ENCODE data around the gene SEPTIN8. TPM values are rescaled to one million over a fixed set of nuclear protein-coding genes. Genes with fewer than 3 reads are reported as not detected.

The SEPTIN8 gene
- total RNA-seq, 1 experiment from 2014 or later, result 24.2 TPM

DNA sequence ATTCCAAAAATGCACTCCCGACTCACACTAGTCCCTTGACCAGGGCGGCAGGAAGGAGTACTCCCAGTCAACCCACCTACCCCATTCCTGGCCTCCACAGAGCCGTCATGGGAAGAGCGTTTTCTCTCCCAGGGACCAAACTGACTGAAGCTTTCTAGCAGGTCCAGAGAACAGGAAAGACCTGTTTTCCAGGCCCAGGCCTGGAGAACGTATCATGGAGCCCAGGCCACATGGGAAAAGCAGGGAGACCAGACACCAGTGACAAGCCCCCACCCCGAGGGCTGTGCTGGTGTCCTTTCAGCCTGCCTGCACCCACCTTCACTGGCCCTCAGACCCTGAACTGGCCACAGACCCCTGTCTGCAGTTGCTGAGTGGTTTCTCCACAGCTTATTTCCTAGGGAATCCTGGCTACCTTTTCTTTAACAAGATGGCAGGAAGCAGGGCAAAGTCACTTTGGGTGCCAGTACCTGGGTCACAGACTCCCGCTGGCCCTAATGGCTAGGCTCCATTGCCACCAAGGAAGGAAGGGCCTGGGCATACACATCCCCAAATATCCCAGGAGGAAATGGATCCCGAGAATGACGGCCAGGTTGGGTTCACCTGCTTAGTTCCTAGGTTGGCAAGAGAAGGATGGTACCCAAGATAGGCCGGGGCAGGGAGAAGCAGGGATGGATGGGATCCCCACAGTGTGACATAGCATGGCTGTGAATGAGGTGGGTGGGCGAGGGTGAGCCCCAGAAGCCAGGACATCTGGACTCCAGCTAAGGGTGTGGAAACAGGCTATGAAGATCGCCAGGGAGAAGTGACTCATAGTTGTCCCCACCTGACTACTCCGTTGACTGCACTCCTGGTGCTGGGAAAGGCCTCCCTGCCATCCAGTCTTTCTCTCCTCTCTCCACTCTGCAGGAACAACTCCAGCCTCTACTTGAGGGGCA, 17.7 kb downstream of the SEPTIN8 start:
- H4K20me1 ChIP-seq (ENCODE audit: insufficient read depth), result no peaks in the 10 kb centered on the region
- H3K4me2 ChIP-seq, result no peak overlapping the region
- DNase-seq, result peak; percentile 35 to 49
- no TSS peak for BruUV-seq (replicated peaks)
- H3K9me2 ChIP-seq (ENCODE audit: insufficient read depth), result no peaks in the 10 kb centered on the region
- no peaks in the 10 kb centered on the region for H3K27me3 ChIP-seq (ENCODE audit: insufficient read depth, low read depth)
- H3K36me3 ChIP-seq (ENCODE audit: low read depth), result no peaks in the 10 kb centered on the region
- H3K9me3 ChIP-seq (ENCODE audit: insufficient read depth, low read depth), result no peaks in the 10 kb centered on the region
- H3K4me3 ChIP-seq, result no peak overlapping the region
- ChIA-PET POLR2A (ENCODE audit: unreplicated experiment) (no interaction called here), CTCF (interaction anchor here (0.6 kb wide), 1 partner anchor 160 kb away, joined by 7 read pairs; no protein-coding TSS in a partner anchor)
- intact Hi-C loops (cut with micrococcal nuclease; ENCODE audit: unreplicated experiment), result loop anchor here (5.0 kb wide), 1 partner anchor 372 kb away; no protein-coding TSS in a partner anchor
- 0 out of 2 replicates have a peak, but pooled peaks cover 6% of the 10 kb centered on the region for H3K4me1 ChIP-seq (replicated peaks; ENCODE audit: insufficient read depth)
- no peak overlapping the region for H2AFZ ChIP-seq
- TF ChIP-seq, protein P1, sequence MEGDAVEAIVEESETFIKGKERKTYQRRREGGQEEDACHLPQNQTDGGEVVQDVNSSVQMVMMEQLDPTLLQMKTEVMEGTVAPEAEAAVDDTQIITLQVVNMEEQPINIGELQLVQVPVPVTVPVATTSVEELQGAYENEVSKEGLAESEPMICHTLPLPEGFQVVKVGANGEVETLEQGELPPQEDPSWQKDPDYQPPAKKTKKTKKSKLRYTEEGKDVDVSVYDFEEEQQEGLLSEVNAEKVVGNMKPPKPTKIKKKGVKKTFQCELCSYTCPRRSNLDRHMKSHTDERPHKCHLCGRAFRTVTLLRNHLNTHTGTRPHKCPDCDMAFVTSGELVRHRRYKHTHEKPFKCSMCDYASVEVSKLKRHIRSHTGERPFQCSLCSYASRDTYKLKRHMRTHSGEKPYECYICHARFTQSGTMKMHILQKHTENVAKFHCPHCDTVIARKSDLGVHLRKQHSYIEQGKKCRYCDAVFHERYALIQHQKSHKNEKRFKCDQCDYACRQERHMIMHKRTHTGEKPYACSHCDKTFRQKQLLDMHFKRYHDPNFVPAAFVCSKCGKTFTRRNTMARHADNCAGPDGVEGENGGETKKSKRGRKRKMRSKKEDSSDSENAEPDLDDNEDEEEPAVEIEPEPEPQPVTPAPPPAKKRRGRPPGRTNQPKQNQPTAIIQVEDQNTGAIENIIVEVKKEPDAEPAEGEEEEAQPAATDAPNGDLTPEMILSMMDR (conservative IDR thresholded peaks at IDR 0.05), result no peak
- no peak for TF ChIP-seq EZH2 (IDR thresholded peaks at IDR 0.05; ENCODE audit: low read depth)
- no peak overlapping the region for H3K27ac ChIP-seq
- no peaks in the 10 kb centered on the region for H3F3A ChIP-seq (ENCODE audit: insufficient read depth, low read depth)
- H3K79me2 ChIP-seq (ENCODE audit: low read depth), result no peaks in the 10 kb centered on the region

DNA sequence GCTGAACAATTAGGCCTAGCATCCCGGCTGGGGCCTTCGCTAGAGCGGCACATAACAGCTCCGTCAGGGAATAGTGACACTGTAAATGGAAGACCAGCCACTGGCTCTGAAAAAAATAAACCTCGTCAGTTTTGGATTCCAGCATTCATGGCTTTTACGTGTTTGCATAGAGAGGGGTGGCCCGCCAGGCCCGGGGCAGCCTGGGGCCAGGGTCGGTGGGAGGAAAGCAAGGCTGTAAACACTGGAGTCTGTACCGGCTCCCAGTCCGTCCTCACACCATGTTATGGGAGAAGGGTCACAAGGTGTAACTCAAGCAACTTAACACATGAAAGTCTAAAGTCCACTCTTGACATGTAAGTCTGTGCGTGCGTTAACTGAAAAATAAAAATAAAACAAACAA, 18.6 kb downstream of the SEPTIN8 start:
- no TSS peak for BruUV-seq (replicated peaks)
- Histone ChIP-seq H3K79me2 (ENCODE audit: low read depth) (no peaks in the 10 kb centered on the region), H4K20me1 (ENCODE audit: insufficient read depth) (no peaks in the 10 kb centered on the region), H3K4me2 (no peak overlapping the region), H3F3A (ENCODE audit: insufficient read depth, low read depth) (no peaks in the 10 kb centered on the region), H3K27ac (no peak overlapping the region), H3K36me3 (ENCODE audit: low read depth) (no peaks in the 10 kb centered on the region), H3K4me3 (no peak overlapping the region), H2AFZ (no peak overlapping the region), H3K9me3 (ENCODE audit: insufficient read depth, low read depth) (no peaks in the 10 kb centered on the region), H3K9me2 (ENCODE audit: insufficient read depth) (no peaks in the 10 kb centered on the region), H3K4me1 (replicated peaks; ENCODE audit: insufficient read depth) (0 out of 2 replicates have a peak, but pooled peaks cover 6% of the 10 kb centered on the region), H3K27me3 (ENCODE audit: insufficient read depth, low read depth) (no peaks in the 10 kb centered on the region)
- ChIA-PET CTCF (no interaction called here), POLR2A (ENCODE audit: unreplicated experiment) (no interaction called here)
- DNase-seq, result no peak
- TF ChIP-seq, protein P1 (conservative IDR thresholded peaks at IDR 0.05), result no peak
- no peak for TF ChIP-seq EZH2 (IDR thresholded peaks at IDR 0.05; ENCODE audit: low read depth)
- intact Hi-C loops (cut with micrococcal nuclease; ENCODE audit: unreplicated experiment), result loop anchor here (5.0 kb wide), 1 partner anchor 371 kb away; no protein-coding TSS in a partner anchor

- no peak overlapping the region for H3K4me2 ChIP-seq
- H4K20me1 ChIP-seq (ENCODE audit: insufficient read depth), result no peaks in the 10 kb centered on the region
- no peaks in the 10 kb centered on the region for H3K79me2 ChIP-seq (ENCODE audit: low read depth)
- H3F3A ChIP-seq (ENCODE audit: insufficient read depth, low read depth), result no peaks in the 10 kb centered on the region
- H3K27me3 ChIP-seq (ENCODE audit: insufficient read depth, low read depth), result no peaks in the 10 kb centered on the region
- intact Hi-C loops (cut with micrococcal nuclease; ENCODE audit: unreplicated experiment), result loop anchor here (5.0 kb wide), 1 partner anchor 369 kb away; no protein-coding TSS in a partner anchor
- no peak overlapping the region for H2AFZ ChIP-seq
- DNase-seq, result no peak
- no peak overlapping the region for H3K4me3 ChIP-seq
- H3K4me1 ChIP-seq (replicated peaks; ENCODE audit: insufficient read depth), result 0 out of 2 replicates have a peak, but pooled peaks cover 6% of the 10 kb centered on the region
- no peaks in the 10 kb centered on the region for H3K36me3 ChIP-seq (ENCODE audit: low read depth)
- no peaks in the 10 kb centered on the region for H3K9me2 ChIP-seq (ENCODE audit: insufficient read depth)
- no peaks in the 10 kb centered on the region for H3K9me3 ChIP-seq (ENCODE audit: insufficient read depth, low read depth)
- no TSS peak for BruUV-seq (replicated peaks)
- ChIA-PET POLR2A (ENCODE audit: unreplicated experiment) (no interaction called here), CTCF (no interaction called here)
- H3K27ac ChIP-seq, result no peak overlapping the region
- TF ChIP-seq, protein P1 (conservative IDR thresholded peaks at IDR 0.05), result no peak
Measured at GRCh38 chr5:132756542-132756941, 20.5 kb downstream of the SEPTIN8 start.

All from PC-9 (cell line).